Stimulated activated CD4-positive, alpha-beta T cell treated with anti-CD3 and anti-CD28 coated beads, Interleukin-1b, Interleukin-23, amount 100 ng/mL, for 24 hours (primary cell): ENCODE data around the gene KITLG.
"Not testable (repeated sequence)": the region's sequence is repeated elsewhere in the genome, so short reads cannot be mapped to it uniquely, and the experiment has no call there.

Experiments
- DNase-seq, 4 experiments: peaks; one replicate each; pipeline ENCODE4 v3.0.0-alpha.2; 2020; ENCODE audit warnings: low read depth in 4 of 4, low spot score in 1 of 4

Gene KITLG

GRCh38 chr12:88544991-88545980, 35.0 kb downstream of the KITLG start:
- DNase-seq = no peak

- no peak for DNase-seq
Observed at GRCh38 chr12:88539893-88540292, 40.4 kb downstream of the KITLG start.

GRCh38 chr12:88538697-88539096, 41.6 kb downstream of the KITLG start:
- DNase-seq = no peak

DNA sequence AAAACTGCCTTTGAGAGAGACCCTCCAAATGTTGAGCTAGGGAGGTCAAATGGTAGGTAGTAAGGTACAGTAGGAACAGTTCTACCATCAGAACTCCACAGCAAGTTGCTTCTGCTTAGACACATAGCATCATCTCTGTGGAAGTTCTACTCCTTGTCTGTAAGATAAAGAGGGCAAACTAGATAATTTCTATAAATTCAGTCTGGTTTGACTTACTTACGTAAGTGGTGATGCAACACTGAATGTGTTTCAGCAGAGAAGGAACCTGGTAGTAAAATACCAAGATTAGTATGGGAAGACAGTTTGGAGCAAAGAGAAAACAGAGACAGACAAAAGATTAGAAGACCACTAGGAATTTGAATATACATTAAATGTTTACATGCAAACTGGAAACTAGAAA, 42.0 kb downstream of the KITLG start:
- DNase-seq = no peak

DNA sequence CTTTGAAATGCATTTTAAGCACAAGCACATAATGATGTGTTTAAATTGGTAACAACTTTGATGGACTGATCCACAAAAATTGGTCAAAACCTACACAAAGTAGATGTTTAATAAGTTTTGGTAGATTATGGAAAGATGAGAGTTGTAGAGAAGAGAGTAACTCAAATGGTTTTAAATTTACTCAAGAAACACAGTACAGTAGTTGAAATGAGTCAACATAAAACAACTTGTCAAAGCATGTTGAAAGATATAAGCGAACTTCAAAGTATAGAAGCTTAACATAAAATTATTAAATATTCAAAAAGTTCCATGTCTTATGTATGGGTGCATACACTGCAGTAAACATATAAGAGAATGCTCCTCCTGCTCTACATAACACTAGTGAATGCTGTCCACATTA, 49.4 kb downstream of the KITLG start:
- DNase-seq = no peak

DNA sequence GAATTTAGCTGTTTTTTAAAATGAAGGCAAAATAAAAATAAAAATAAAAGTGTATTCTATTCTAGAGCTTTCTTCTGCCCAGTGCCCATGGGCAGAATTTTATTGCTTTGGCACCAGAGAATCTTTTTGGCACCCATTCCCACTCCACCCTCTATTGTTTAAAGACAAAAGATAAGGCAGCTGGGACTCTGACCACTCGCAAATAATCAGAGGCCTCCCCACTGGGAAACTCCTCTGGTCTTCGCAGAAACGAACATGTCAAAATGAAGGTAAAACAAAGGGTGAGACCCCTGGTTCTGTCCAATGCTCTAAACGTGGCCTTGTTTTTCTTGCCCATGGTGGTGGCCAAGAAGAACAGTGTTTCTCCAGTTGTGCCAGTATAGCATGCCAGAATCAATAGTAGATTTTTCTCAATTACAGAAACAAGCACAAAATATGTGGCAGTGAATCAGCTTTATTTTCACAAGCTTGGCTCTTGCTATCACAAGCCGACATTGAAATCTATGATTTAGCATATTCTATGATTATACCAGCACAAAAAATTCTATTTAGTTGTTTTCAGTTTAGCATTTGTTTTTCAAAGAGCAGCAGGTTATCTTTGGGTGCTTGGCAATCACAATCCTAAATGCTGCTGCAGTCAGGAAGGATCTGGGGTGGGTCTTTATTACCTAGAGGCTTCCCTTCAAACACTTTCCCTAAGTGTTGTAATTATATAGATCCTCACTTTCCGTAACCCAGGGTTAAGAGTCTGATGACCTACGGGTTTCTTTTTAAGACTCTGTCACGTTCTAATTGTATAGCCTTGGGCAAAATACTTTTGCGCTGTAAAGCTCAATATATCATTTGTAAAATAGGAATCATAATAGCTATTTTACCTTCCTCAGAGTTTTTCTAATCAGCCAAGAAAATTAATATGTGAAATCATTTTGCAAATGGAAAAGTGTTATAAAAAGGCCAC, 50.5 kb downstream of the KITLG start:
- no peak for DNase-seq

DNA sequence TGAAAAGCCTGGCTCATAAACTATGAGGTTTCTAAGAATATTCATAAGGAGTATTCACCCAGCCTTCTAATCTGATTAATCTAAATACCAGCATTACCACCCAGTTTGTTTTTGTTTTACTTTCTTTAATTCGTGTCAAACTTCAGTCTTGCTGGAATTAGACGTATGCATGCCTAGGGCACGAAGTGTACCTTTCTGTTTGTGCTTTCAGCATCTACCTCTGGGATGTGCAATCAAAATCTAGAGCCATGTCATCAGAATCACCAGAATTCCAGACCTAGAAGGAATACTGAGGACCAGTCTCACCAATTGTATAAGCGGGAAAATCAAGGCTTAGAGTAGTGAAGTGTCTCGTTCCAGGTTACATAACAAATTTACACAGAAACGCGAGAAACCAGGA, 57.3 kb downstream of the KITLG start:
- no peak for DNase-seq

DNA sequence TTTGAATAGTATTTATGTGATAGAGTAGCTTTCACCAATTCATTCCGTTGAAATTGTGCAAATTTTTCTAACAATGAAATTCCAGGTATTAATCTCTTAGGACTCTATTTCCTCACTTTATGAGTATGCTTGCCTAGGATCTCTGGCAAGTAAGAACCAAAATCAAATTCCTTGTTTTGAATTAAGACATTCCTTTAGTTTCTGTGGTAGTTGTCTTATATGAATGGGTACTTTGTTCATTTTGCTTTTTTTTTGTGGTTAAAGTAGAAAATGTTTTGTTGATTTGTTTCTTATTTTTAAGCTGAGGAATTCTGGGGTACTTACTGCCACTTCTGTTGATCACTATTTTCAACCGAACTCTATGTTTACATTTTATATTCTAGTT, 59.8 kb downstream of the KITLG start:
- DNase-seq = no peak

DNA sequence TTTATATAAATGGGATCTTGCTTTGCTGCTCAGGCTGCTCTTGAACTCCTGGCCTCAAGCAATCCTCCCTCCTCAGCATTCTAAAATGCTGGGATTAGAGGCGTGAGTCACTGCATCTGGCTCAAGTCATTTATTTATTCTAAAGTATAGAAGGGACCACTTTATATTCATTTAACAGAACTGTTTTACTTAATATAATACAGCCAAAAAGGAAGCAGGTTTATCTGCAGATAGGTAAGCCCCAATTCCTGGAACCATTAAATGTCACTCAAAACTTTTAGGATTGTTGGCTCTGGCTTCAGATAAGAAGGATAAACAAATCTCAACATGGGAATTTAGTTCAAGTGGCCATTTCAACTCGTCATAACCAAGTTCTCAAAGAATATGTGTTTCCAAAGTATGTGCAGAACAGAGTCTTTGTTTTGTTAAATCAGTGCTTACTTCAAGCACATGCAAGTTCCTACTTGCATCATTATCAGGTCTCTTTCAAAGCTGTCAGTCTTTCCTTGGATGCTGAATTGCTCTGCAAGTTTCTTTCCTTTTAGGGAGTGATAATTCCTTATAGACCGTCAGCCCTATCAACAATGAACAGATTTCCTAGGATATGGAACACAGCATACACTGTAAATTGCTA, 60.4 kb downstream of the KITLG start:
- DNase-seq = no peak

- no peak for DNase-seq
Observed at GRCh38 chr12:88518863-88519403, 61.3 kb downstream of the KITLG start.

DNA sequence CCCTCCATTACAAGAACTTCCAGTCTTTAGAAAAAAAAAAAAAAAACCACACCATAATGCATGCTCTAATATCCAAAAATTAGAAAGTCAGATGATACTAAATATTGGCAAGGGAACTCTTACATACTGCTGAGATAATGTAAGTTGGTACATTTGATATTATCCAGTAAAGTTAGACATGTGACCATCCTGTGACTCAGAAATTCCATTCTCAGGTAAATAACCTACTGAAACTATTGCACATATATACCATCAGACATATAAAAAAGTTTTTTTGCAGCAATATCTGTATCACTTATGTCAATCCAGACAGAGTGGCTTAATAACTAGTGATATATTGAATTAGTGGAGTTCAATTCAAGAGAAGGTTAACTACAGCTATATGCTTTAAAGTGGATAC, 63.5 kb downstream of the KITLG start:
- DNase-seq = no peak

- no peak for DNase-seq
Observed at GRCh38 chr12:88510843-88511242, 69.4 kb downstream of the KITLG start.

DNA sequence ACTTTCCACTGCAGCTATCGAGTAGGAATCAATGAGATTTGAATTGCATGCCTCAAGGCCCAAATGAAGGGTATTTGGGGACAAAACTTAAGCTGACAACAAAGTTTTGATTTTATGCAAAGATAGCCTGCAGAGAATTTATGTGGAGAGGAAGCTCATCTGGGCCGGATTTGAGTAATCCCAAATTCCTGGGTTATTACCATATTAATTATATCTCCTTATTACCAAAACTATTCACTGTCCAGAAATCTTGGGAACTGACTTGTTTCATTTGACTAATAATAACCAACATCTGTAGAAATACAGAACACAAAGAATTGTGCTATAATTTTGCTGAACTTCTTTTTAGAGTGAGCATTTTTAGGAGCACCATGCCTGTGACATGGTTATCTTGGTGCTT, 70.4 kb downstream of the KITLG start:
- no peak for DNase-seq

GRCh38 chr12:88509347-88509746, 70.9 kb downstream of the KITLG start:
- DNase-seq = no peak

DNA sequence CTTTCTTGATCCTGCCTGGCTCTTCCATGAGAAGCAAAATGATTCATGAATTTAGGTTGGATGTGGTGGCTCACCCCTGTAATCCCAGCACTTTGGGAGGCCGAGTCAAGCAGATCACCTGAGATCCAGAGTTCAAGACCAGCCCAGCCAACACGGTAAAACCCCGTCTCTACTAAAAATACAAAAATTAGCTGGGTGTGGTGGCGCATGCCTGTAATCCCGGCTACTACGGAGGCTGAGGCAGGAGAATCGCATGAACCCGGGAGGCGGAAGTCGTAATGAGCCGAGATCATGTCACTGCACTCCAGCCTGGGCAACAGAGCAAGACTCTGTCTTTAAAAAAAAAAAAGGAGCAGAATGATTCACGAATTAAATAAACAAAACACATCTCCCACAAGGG, 72.4 kb downstream of the KITLG start:
- not testable (repeated sequence) for DNase-seq

DNA sequence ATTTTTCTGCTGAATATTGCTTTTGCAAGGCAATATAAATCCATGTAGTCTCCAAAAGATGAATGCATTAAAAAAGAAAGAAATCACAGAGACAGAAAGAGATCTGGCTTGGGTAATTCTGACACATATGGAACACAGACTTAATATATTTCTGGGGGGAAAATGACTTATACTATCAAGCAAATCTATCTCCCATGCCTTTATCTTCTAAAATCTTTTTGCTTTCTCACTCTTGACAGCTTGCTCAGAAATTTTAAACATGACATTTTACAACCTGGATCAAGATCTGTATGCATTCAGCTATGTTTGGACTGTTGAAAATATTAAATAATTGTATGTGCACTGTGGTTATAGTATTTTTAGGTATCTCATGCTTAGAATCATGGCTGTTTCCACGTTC, 73.0 kb downstream of the KITLG start:
- DNase-seq = no peak

GRCh38 chr12:88505696-88506095, 74.6 kb downstream of the KITLG start:
- DNase-seq = no peak

GRCh38 chr12:88503281-88503703, 77.0 kb downstream of the KITLG start:
- no peak for DNase-seq

GRCh38 chr12:88501972-88502938, 78.0 kb downstream of the KITLG start:
- no peak for DNase-seq

GRCh38 chr12:88496891-88497371, 83.3 kb downstream of the KITLG start:
- DNase-seq = no peak
